Tongue (tissue), 2 donors: ENCODE data around the gene ZBTB47. TPM values are rescaled to one million over a fixed set of nuclear protein-coding genes. Genes with fewer than 3 reads are reported as not detected.

ENCODE experiments used
- DNase-seq: peaks from one replicate; pipeline ENCODE4 v3.0.0-alpha.2; 2015
- total RNA-seq: library from RNA; depleted of rRNA; stranded (reverse); fragments of >200 nt; gene quantifications from one replicate; pipeline ENCODE4 v1.2.3, GENCODE V29; 2014

ZBTB47 gene
- total RNA-seq, 1 donor from 2014 or later = 41.5 TPM

- DNase-seq = peak; percentile 69
Measured at GRCh38 chr3:42652611-42653302, 740 bp upstream of the ZBTB47 start.

- DNase-seq = no peak
Measured at GRCh38 chr3:42653303-42653559, 266 bp upstream of the ZBTB47 start.

DNA sequence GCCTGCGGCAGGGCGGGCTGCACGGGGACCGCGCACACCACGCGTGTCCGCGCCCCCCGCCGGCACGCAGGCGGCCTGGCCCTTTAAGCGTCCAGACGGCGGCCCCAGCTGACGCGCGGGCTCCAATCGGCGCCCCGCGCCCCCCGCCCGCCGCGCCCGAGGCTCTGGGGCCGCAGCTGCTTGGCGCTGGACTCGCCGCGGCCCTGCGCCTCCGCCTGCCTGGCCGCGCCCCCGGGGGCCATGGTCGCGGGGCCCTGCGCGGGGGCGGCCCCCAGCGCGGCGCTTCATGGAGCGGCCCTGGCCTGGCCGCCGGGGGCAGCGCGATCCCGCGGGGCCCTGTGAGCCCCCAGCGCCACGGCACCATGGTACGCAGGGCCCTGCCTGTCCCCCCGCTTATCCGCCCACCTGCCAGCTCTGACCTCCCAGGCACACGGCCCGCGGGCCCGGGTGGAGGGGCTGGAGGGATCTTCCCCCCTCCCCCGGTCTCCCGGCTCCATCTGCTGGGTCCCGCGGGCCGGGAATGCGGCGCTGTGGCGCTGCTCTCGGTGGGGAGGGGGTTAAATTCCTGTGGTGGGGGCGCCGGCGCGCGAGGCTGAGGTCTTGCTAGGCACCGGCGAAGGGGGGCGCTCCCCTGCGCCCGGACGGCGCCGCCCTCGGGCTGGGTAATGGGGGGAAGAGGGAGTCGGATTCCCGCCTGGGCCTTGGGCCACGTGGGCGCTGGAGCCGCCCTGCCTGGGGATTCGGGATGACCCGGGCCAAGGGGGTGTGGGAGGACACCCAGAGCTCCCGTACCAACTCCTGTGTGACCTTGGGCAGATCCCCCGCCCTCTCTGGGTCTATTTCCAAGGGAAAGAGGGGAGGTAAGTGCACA, 1.1 kb downstream of the ZBTB47 start:
- DNase-seq = peak; percentile 86

DNA sequence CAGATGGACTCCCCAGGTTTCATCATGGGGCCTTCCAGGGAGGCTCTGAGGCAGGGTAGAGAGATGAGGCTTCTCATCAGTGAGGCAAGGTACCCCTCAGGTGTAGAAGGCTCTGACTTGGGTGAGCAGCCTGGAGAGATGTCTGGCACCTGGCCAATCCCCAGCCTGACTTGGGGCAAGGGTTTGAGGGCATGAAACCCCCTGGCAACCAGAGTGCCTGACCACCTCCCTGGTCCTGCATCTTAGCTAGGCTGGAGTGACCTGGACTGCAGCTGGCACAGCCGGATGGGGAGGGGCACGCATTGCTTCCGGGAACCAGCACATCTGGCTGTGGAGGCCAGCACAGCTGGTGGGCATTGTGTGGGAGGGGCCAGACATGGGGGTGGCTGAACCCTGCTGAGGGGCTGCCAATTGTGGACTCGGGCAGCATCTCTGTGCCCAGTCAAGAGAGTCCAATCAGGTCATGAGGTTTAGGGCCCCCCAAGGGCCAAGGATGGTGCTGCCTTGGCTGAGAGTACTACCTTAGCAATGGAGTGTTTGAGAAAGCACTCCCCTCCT, 1.9 kb downstream of the ZBTB47 start:
- DNase-seq = peak; percentile 76

GRCh38 chr3:42655980-42656679, 2.6 kb downstream of the ZBTB47 start:
- no peak for DNase-seq

GRCh38 chr3:42656680-42657610, 3.4 kb downstream of the ZBTB47 start:
- no peak for DNase-seq

- DNase-seq = no peak
Measured at GRCh38 chr3:42657675-42658074, 4.2 kb downstream of the ZBTB47 start.

GRCh38 chr3:42658091-42658770, 4.7 kb downstream of the ZBTB47 start:
- peak; percentile 43 for DNase-seq

GRCh38 chr3:42658771-42659390, 5.4 kb downstream of the ZBTB47 start:
- no peak for DNase-seq

DNA sequence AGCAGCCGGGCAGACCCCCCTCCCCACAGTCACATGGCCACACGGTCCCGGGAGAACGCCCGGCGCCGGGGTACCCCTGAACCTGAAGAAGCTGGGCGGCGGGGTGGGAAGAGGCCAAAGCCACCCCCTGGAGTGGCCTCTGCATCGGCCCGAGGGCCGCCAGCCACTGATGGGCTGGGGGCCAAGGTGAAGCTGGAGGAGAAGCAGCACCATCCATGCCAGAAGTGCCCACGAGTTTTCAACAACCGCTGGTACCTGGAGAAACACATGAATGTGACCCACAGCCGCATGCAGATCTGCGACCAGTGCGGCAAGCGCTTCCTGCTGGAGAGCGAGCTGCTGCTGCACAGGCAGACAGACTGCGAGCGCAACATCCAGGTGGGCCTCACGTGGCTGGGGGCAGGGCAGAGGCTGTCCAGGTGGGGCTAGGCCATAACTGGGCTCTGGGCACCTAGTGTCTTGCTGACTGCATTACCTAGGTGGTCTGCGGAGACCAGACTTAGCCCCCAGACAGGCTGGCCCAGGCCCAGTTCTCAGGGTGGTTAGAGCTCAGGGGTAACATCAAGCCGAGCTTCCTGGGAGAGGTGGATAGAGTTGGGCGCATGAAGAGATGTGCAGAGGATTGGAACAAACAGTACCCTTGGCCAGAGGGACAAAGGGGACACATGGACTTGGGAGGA, 6.1 kb downstream of the ZBTB47 start:
- no peak for DNase-seq

- no peak for DNase-seq
Measured at GRCh38 chr3:42660131-42660715, 6.7 kb downstream of the ZBTB47 start.

DNA sequence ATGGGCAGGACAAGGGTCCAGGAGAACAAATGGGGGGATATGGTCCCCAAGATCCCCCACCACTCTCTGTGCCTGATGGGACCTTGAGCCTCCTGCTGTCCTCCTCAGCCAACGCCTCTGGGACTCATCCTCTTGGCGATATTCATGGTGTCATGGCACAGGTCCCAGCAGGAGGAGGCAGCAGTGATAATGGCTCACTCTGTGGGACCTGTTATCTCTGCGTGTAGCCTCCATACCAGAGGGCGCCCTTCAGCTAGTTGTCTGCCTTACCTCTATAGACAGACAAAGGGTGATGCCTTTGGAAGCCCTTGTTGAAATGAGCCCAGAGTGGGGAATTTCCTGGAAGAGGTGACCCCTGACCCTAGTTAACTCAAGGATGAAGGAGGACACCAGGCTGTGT, 7.4 kb downstream of the ZBTB47 start:
- no peak for DNase-seq

DNA sequence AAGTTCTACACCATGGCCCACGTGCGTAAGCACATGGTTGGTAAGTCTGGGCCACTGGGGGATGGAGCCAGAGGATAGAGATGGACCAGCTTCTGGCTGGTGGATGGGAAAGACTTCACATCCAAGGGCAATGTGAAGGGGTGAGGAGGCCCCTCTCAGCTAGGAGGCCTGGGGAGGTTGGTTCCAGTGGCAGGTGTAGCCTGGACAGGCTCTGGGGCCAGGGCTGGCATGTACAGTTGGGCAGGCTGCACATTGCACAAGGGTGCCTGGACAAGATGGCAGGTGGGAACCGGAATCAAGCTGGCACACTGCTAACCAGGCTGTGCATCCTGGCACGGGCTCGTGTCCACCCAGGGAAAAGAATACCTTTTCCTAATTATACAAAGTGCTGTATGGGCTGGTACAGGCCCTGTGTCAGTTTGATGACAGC, 8.1 kb downstream of the ZBTB47 start:
- DNase-seq = no peak

GRCh38 chr3:42662037-42662812, 8.7 kb downstream of the ZBTB47 start:
- no peak for DNase-seq

- no peak for DNase-seq
Measured at GRCh38 chr3:42662813-42663535, 9.5 kb downstream of the ZBTB47 start.

GRCh38 chr3:42663581-42664437, 10.3 kb downstream of the ZBTB47 start:
- DNase-seq = no peak

- no peak for DNase-seq
Measured at GRCh38 chr3:42664438-42664803, 10.9 kb downstream of the ZBTB47 start.
